ENCODE data around the gene TBL2. TPM values are rescaled to one million over a fixed set of nuclear protein-coding genes. Genes with fewer than 3 reads are reported as not detected.

TBL2 gene
- polyA plus RNA-seq, 1 donor from 2014 or later = 38.6 TPM

DNA sequence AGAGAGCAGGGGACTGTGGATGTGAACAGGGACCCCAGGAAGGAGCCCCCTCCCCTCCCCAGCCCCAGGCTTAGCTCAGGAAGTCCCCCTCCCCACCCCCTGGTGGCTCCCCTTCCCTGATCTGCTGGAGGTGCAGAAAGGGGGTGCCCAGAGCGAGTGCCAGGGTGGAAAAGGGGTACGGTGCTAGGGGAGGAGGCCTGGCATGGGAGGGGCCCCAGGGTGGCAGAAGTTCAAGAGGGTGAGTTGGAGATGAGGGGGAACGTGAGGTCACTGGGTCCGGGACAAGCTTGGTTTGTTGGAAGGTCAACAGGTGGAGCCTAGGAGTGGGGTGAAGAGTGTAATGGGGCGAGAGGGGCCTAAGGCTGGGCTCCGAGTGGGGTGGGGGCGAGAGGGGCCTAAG is 21.5 kb upstream of the TBL2 start:
- TF ChIP-seq RAD21 (conservative IDR thresholded peaks at IDR 0.05) = no peak
- no peak for TF ChIP-seq MXI1 (conservative IDR thresholded peaks at IDR 0.05; ENCODE audit: poor library complexity, severe bottlenecking)
- TF ChIP-seq EZH2 (IDR thresholded peaks at IDR 0.05; ENCODE audit: borderline replicate concordance, insufficient read depth, low read length, poor library complexity, severe bottlenecking) = no peak
- no peak for TF ChIP-seq SMC3 (conservative IDR thresholded peaks at IDR 0.05; ENCODE audit: poor library complexity)
- TF ChIP-seq, protein P1, sequence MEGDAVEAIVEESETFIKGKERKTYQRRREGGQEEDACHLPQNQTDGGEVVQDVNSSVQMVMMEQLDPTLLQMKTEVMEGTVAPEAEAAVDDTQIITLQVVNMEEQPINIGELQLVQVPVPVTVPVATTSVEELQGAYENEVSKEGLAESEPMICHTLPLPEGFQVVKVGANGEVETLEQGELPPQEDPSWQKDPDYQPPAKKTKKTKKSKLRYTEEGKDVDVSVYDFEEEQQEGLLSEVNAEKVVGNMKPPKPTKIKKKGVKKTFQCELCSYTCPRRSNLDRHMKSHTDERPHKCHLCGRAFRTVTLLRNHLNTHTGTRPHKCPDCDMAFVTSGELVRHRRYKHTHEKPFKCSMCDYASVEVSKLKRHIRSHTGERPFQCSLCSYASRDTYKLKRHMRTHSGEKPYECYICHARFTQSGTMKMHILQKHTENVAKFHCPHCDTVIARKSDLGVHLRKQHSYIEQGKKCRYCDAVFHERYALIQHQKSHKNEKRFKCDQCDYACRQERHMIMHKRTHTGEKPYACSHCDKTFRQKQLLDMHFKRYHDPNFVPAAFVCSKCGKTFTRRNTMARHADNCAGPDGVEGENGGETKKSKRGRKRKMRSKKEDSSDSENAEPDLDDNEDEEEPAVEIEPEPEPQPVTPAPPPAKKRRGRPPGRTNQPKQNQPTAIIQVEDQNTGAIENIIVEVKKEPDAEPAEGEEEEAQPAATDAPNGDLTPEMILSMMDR (IDR thresholded peaks at IDR 0.05; ENCODE audit: poor library complexity, severe bottlenecking) = no peak
- TF ChIP-seq POLR2AphosphoS5 (IDR thresholded peaks at IDR 0.05) = no peak
- TF ChIP-seq EP300 (conservative IDR thresholded peaks at IDR 0.05; ENCODE audit: poor library complexity, severe bottlenecking) = no peak
- TF ChIP-seq TAF1 (IDR thresholded peaks at IDR 0.05; ENCODE audit: low read depth) = no peak
- TF ChIP-seq, protein P2, sequence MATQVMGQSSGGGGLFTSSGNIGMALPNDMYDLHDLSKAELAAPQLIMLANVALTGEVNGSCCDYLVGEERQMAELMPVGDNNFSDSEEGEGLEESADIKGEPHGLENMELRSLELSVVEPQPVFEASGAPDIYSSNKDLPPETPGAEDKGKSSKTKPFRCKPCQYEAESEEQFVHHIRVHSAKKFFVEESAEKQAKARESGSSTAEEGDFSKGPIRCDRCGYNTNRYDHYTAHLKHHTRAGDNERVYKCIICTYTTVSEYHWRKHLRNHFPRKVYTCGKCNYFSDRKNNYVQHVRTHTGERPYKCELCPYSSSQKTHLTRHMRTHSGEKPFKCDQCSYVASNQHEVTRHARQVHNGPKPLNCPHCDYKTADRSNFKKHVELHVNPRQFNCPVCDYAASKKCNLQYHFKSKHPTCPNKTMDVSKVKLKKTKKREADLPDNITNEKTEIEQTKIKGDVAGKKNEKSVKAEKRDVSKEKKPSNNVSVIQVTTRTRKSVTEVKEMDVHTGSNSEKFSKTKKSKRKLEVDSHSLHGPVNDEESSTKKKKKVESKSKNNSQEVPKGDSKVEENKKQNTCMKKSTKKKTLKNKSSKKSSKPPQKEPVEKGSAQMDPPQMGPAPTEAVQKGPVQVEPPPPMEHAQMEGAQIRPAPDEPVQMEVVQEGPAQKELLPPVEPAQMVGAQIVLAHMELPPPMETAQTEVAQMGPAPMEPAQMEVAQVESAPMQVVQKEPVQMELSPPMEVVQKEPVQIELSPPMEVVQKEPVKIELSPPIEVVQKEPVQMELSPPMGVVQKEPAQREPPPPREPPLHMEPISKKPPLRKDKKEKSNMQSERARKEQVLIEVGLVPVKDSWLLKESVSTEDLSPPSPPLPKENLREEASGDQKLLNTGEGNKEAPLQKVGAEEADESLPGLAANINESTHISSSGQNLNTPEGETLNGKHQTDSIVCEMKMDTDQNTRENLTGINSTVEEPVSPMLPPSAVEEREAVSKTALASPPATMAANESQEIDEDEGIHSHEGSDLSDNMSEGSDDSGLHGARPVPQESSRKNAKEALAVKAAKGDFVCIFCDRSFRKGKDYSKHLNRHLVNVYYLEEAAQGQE (IDR thresholded peaks at IDR 0.05; ENCODE audit: borderline replicate concordance) = no peak
- Histone ChIP-seq H3K4me2 (ENCODE audit: low read length) (no peak overlapping the region), H3K4me3 (ENCODE audit: low read length) (no peak overlapping the region), H3K9me3 (ENCODE audit: low read length) (no peaks in the 10 kb centered on the region), H2AFZ (ENCODE audit: low read depth, low read length) (no peak overlapping the region), H3K9me2 (ENCODE audit: insufficient read depth, low read length) (no peaks in the 10 kb centered on the region), H3K27me3 (ENCODE audit: insufficient read depth, low read depth, low read length) (no peaks in the 10 kb centered on the region), H3K36me3 (ENCODE audit: insufficient read depth, low read length) (no peaks in the 10 kb centered on the region), H3F3A (ENCODE audit: insufficient read depth, low read length, poor library complexity, severe bottlenecking) (no peaks in the 10 kb centered on the region), H3K9ac (ENCODE audit: low read length) (no peak overlapping the region), H3K27ac (ENCODE audit: low read length) (no peak overlapping the region), H4K20me1 (ENCODE audit: insufficient read depth) (no peaks in the 10 kb centered on the region), H3K79me2 (replicated peaks; ENCODE audit: insufficient read depth, low read length) (no peaks in the 10 kb centered on the region)

DNA sequence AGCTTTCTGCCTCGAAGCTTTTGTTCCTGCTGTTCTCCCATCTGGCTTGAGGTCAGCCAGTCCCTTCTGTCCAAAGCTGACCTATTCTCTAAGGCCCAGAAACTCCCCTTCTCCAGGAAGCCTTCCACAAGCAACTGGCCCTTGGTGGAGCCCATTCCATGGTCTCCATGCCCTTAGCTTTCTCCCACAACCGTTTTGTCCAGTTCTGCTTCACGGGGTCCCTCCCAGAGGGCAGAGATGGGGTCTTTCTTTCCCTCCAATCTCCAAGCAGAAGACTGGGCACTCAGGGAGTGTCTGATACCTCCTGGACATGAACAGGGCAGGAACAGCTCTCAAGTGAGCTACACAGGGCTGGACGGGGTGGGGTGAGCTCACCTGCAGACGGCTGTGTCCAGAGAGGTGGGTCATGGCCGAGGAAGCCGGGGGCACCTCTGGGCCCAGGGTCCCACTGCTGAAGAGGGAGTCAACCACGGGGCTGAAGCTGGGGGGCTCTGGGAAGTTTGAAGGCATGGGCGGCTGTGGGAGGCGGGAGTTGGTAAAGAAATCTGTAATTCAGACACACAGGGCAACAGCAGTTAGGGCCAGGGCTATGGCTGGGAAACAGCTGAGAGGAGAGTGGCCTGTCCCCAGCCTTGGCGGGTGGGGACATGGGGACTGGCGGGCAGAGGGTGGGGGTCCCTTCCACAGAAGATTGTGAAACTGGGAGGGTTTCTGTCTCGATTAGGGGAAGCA is 20.9 kb upstream of the TBL2 start:
- Histone ChIP-seq H3K27ac (ENCODE audit: low read length) (no peak overlapping the region), H3K36me3 (ENCODE audit: insufficient read depth, low read length) (no peaks in the 10 kb centered on the region), H3K9ac (ENCODE audit: low read length) (no peak overlapping the region), H3K9me3 (ENCODE audit: low read length) (no peaks in the 10 kb centered on the region), H4K20me1 (ENCODE audit: insufficient read depth) (no peaks in the 10 kb centered on the region), H2AFZ (ENCODE audit: low read depth, low read length) (no peak overlapping the region), H3K4me3 (ENCODE audit: low read length) (no peak overlapping the region), H3K9me2 (ENCODE audit: insufficient read depth, low read length) (no peaks in the 10 kb centered on the region), H3K4me2 (ENCODE audit: low read length) (no peak overlapping the region), H3K27me3 (ENCODE audit: insufficient read depth, low read depth, low read length) (no peaks in the 10 kb centered on the region), H3K79me2 (replicated peaks; ENCODE audit: insufficient read depth, low read length) (no peaks in the 10 kb centered on the region), H3F3A (ENCODE audit: insufficient read depth, low read length, poor library complexity, severe bottlenecking) (no peaks in the 10 kb centered on the region)
- TF ChIP-seq POLR2AphosphoS5 (IDR thresholded peaks at IDR 0.05) (no peak), MXI1 (conservative IDR thresholded peaks at IDR 0.05; ENCODE audit: poor library complexity, severe bottlenecking) (no peak), RAD21 (conservative IDR thresholded peaks at IDR 0.05) (no peak), EP300 (conservative IDR thresholded peaks at IDR 0.05; ENCODE audit: poor library complexity, severe bottlenecking) (no peak), SMC3 (conservative IDR thresholded peaks at IDR 0.05; ENCODE audit: poor library complexity) (no peak)
- TF ChIP-seq, protein P2 (IDR thresholded peaks at IDR 0.05; ENCODE audit: borderline replicate concordance) = no peak

Measured in neural cell (in vitro differentiated cells).